IMR-90 (cell line): ENCODE measurements around the gene DMRT1. TPM values are rescaled to one million over a fixed set of nuclear protein-coding genes. Genes with fewer than 3 reads are reported as not detected.

Experiments used
- ATAC-seq: fragments of 200-7000 bp; cut with Tn5 transposase; 2 replicates; pipeline ENCODE4 v1.9.1; 2020; ENCODE audit warnings: low read depth, mild to moderate bottlenecking, moderate library complexity
- BruUV-seq: library from RNA; stranded (reverse); fragments of 400-500 nt; replicated peaks from 2 replicates; lab custom pipeline; 2021; lab: Mats Ljungman, UMichigan
- CTCF ChIA-PET: fragments of 300-600 bp; formaldehyde crosslinking; extraction: SDS; loops from one replicate; lab custom pipeline; 2021; ENCODE audit warnings: antibody characterized with exemption; lab: Yijun Ruan, JAX
- POLR2A ChIA-PET: fragments of 300-600 bp; sonication (Branson Sonifier 250); formaldehyde crosslinking; loops from one replicate; lab custom pipeline; 2022; ENCODE audit warnings: antibody characterized with exemption; ENCODE audit not compliant: unreplicated experiment; lab: Charles Lee
- DNase-seq: peaks from one replicate; pipeline ENCODE4 v3.0.0; 2013
- H2AFZ ChIP-seq: replicated peaks from 2 replicates; pipeline ENCODE3; 2013; ENCODE audit warnings: low read length, mild to moderate bottlenecking; ENCODE audit not compliant: poor library complexity
- H2AK5ac ChIP-seq: 2 replicates; pipeline ENCODE4 v1.6.1; 2013; ENCODE audit warnings: low read depth, low read length, inconsistent platforms
- H2AK9ac ChIP-seq: replicated peaks from 2 replicates; pipeline ENCODE3; 2013; ENCODE audit warnings: mild to moderate bottlenecking, low read depth, low read length, moderate library complexity; ENCODE audit not compliant: poor library complexity
- H2BK120ac ChIP-seq: 2 replicates; pipeline ENCODE4 v1.6.1; 2013; ENCODE audit warnings: low read depth, low read length, inconsistent platforms
- H2BK15ac ChIP-seq: 3 replicates; pipeline ENCODE4 v1.6.1; 2013; ENCODE audit warnings: low read depth, low read length, inconsistent platforms
- H2BK20ac ChIP-seq: 2 replicates; pipeline ENCODE4 v1.6.1; 2013; ENCODE audit warnings: low read depth, mild to moderate bottlenecking, inconsistent platforms, low read length, moderate library complexity
- H2BK5ac ChIP-seq: 2 replicates; pipeline ENCODE4 v1.6.1; 2013; ENCODE audit warnings: mild to moderate bottlenecking, low read depth, low read length, inconsistent platforms; ENCODE audit not compliant: poor library complexity, severe bottlenecking
- H3K14ac ChIP-seq: replicated peaks from 2 replicates; pipeline ENCODE4 v1.6.1; 2013; ENCODE audit warnings: low read depth, low read length, inconsistent platforms
- H3K18ac ChIP-seq: 2 replicates; pipeline ENCODE4 v1.6.1; 2013; ENCODE audit warnings: low read depth, low read length, control low read depth
- H3K23ac ChIP-seq: 2 replicates; pipeline ENCODE4 v1.6.1; 2013; ENCODE audit warnings: low read depth, low read length, inconsistent platforms
- H3K27ac ChIP-seq: 2 replicates; pipeline ENCODE4 v1.5.1; 2013; ENCODE audit warnings: mild to moderate bottlenecking, control low read depth, low read length; ENCODE audit not compliant: insufficient read depth
- H3K27me3 ChIP-seq: 2 replicates; pipeline ENCODE4 v1.6.1; 2013; ENCODE audit warnings: low read length; ENCODE audit not compliant: control insufficient read depth, insufficient read depth
- H3K36me3 ChIP-seq: 2 replicates; pipeline ENCODE4 v1.6.1; 2013; ENCODE audit warnings: low read length, mixed read lengths; ENCODE audit not compliant: control insufficient read depth, insufficient read depth
- H3K4ac ChIP-seq: 2 replicates; pipeline ENCODE4 v1.6.1; 2013; ENCODE audit warnings: low read depth, low read length, inconsistent platforms
- H3K4me1 ChIP-seq: 2 replicates; pipeline ENCODE4 v1.6.1; 2013; ENCODE audit warnings: low read length, mixed read lengths; ENCODE audit not compliant: control insufficient read depth, insufficient read depth
- H3K4me2 ChIP-seq: 2 replicates; pipeline ENCODE4 v1.6.1; 2013; ENCODE audit warnings: low read depth, mild to moderate bottlenecking, control low read depth, low read length, moderate library complexity
- H3K4me3 ChIP-seq: 2 replicates; pipeline ENCODE4 v1.5.1; 2013; ENCODE audit warnings: low read depth, mild to moderate bottlenecking, control low read depth, low read length, moderate library complexity; ENCODE audit not compliant: insufficient read depth
- H3K56ac ChIP-seq: 2 replicates; pipeline ENCODE4 v1.6.1; 2013; ENCODE audit warnings: low read length, inconsistent platforms; ENCODE audit not compliant: insufficient read depth; ENCODE audit errors: extremely low read depth
- H3K79me1 ChIP-seq, 2 experiments: 2 replicates each; pipeline ENCODE4 v1.6.1; 2013; ENCODE audit warnings: low read length in 2 of 2, inconsistent platforms in 1 of 2, low read depth in 1 of 2
- H3K9ac ChIP-seq: 2 replicates; pipeline ENCODE4 v1.6.1; 2013; ENCODE audit warnings: low read depth, low read length, control low read depth
- H3K9me1 ChIP-seq: 2 replicates; pipeline ENCODE4 v1.6.1; 2013; ENCODE audit warnings: low read length, inconsistent platforms; ENCODE audit not compliant: insufficient read depth
- H3K9me3 ChIP-seq: 2 replicates; pipeline ENCODE4 v1.6.1; 2013; ENCODE audit warnings: low read length; ENCODE audit not compliant: control insufficient read depth, insufficient read depth
- H4K20me1 ChIP-seq: 2 replicates; pipeline ENCODE4 v1.6.1; 2013; ENCODE audit warnings: low read length, inconsistent platforms; ENCODE audit not compliant: insufficient read depth
- H4K5ac ChIP-seq: 2 replicates; pipeline ENCODE4 v1.6.1; 2013; ENCODE audit warnings: mild to moderate bottlenecking, low read depth, low read length, control low read depth
- H4K8ac ChIP-seq, 2 experiments: 2 replicates each; pipeline ENCODE4 v1.6.1; 2013; ENCODE audit warnings: low read depth in 2 of 2, low read length in 2 of 2, control low read depth in 1 of 2, inconsistent platforms in 1 of 2
- H4K91ac ChIP-seq: 2 replicates; pipeline ENCODE4 v1.6.1; 2013; ENCODE audit warnings: low read depth, low read length, inconsistent platforms; ENCODE audit not compliant: insufficient read depth
- BHLHE40 ChIP-seq: fragments of 150-350 bp; IDR thresholded peaks from 2 replicates; pipeline ENCODE4 v1.6.1; 2016; ENCODE audit warnings: mild to moderate bottlenecking, low read depth, low read length
- CEBPB ChIP-seq: IDR thresholded peaks from 2 replicates; pipeline ENCODE4 v1.6.1; 2012; ENCODE audit warnings: low read depth, low read length, improper control_type of control experiment
- CHD1 ChIP-seq: IDR thresholded peaks from 2 replicates; pipeline ENCODE4 v1.6.1; 2012; ENCODE audit warnings: low read depth, low read length, improper control_type of control experiment
- ELK1 ChIP-seq: fragments of 150-350 bp; IDR thresholded peaks from 2 replicates; pipeline ENCODE4 v1.6.1; 2016; ENCODE audit warnings: low read depth, mild to moderate bottlenecking, low read length, moderate library complexity, borderline replicate concordance
- FOS ChIP-seq: fragments of 150-350 bp; IDR thresholded peaks from 2 replicates; pipeline ENCODE4 v1.6.1; 2016; ENCODE audit warnings: low read depth, low read length
- MAFK ChIP-seq: IDR thresholded peaks from 2 replicates; pipeline ENCODE4 v1.6.1; 2012; ENCODE audit warnings: low read depth, low read length, improper control_type of control experiment
- MAZ ChIP-seq: IDR thresholded peaks from 2 replicates; pipeline ENCODE4 v1.6.1; 2012; ENCODE audit warnings: low read depth, mild to moderate bottlenecking, low read length, improper control_type of control experiment, moderate library complexity, borderline replicate concordance
- MXI1 ChIP-seq: IDR thresholded peaks from 2 replicates; pipeline ENCODE4 v1.6.1; 2012; ENCODE audit warnings: low read depth, mild to moderate bottlenecking, low read length, moderate library complexity, borderline replicate concordance
- NFE2L2 ChIP-seq: fragments of 150-350 bp; IDR thresholded peaks from 2 replicates; pipeline ENCODE4 v1.6.1; 2016; ENCODE audit warnings: low read depth, mild to moderate bottlenecking, low read length
- POLR2A ChIP-seq: IDR thresholded peaks from 2 replicates; pipeline ENCODE4 v1.6.1; 2012; ENCODE audit warnings: mild to moderate bottlenecking, low read depth, low read length
- RAD21 ChIP-seq: IDR thresholded peaks from 2 replicates; pipeline ENCODE4 v1.6.1; 2012; ENCODE audit warnings: low read length, improper control_type of control experiment
- RCOR1 ChIP-seq: IDR thresholded peaks from 2 replicates; pipeline ENCODE4 v1.6.1; 2012; ENCODE audit warnings: mild to moderate bottlenecking, low read length, improper control_type of control experiment; ENCODE audit not compliant: insufficient replicate concordance
- RFX5 ChIP-seq: IDR thresholded peaks from 2 replicates; pipeline ENCODE4 v1.8.0; 2012; ENCODE audit warnings: low read depth, mild to moderate bottlenecking, low read length, moderate library complexity
- SMC3 ChIP-seq: fragments of 150-350 bp; IDR thresholded peaks from 2 replicates; pipeline ENCODE4 v1.6.1; 2016; ENCODE audit warnings: low read depth, mild to moderate bottlenecking, antibody characterized with exemption, low read length, moderate library complexity
- WGBS, 2 experiments: methylation state at CpG; one replicate each; pipeline versions ENCODE4 v1.1.5 to v1.1.7; 2013; ENCODE audit warnings: missing lambda C conversion rate in 2 of 2; ENCODE audit not compliant: insufficient read length in 1 of 2; ENCODE audit errors: extremely low coverage in 2 of 2; 5-methylcytosine and 5-hydroxymethylcytosine counted together
- dilution Hi-C: fragments of 300-500 bp; cut with HindIII; formaldehyde crosslinking; loops from one replicate; pipeline ENCODE4 v1.14.3; 2018; ENCODE audit warnings: low sequenced_read_pairs; ENCODE audit not compliant: unreplicated experiment
- in situ Hi-C: fragments of 300-500 bp; cut with MboI; formaldehyde crosslinking; loops from 3 replicates; pipeline ENCODE4 v1.14.3; 2019; ENCODE audit warnings: low sequenced_read_pairs, inconsistent platforms, mixed read lengths
- intact Hi-C: fragments of 100-400 bp; cut with micrococcal nuclease; formaldehyde crosslinking; loops from 2 replicates; pipeline ENCODE4 v1.10.0; 2022
- polyA plus RNA-seq, 3 experiments: library from polyadenylated mRNA; depleted of rRNA; stranded (reverse); fragments of >200 nt; gene quantifications; 2 replicates each; pipeline ENCODE4 v1.2.3, GENCODE V29; 2012; ENCODE audit warnings: low replicate concordance in 1 of 3
- total RNA-seq: library from RNA; depleted of rRNA; stranded (reverse); fragments of >200 nt; gene quantifications from 2 replicates; pipeline ENCODE4 v1.2.3, GENCODE V29; 2012
- TF ChIP-seq, protein P1 (sequence below): conservative IDR thresholded peaks from 2 replicates; pipeline ENCODE4 v1.5.1; 2012; ENCODE audit warnings: mild to moderate bottlenecking, low read depth, low read length, improper control_type of control experiment
- TF ChIP-seq, protein P2 (sequence below): fragments of 150-350 bp; IDR thresholded peaks from 2 replicates; pipeline ENCODE4 v1.6.1; 2017; ENCODE audit warnings: mild to moderate bottlenecking, antibody characterized with exemption, low read length, low read depth

The DMRT1 gene
- total and polyA plus RNA-seq, 2 of the 4 experiments (the other 2 are of a cell fraction) = not detected

DNA sequence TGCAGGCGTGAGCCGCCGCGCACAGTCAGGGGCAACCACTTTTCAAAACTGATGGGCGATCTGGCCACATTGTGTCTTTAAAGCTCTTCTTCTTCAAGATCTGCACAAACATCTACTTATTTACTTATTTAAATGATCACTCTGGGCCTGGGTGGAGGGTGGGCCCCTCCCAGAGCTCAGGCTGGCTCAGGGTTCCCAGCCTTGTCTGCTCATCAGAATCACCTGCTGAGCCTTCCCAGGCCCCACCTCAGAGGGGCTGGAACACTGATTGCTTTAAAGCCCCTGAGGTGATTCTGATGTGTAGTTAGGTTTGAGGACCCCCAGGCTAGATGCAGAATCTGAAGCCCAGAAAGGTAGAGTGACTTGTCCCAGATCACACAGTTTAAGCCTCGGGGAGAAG lies 45.6 kb upstream of the DMRT1 start:
- intact Hi-C loops (no loop called here), dilution Hi-C loops (no loop called here), in situ Hi-C loops (no loop called here)
- 96% methylated on average over 4 of the region's 6 CpGs; no CpG with 5 or more reads in 1 of the 2 experiments for WGBS, 2 experiments
- H3K79me1 ChIP-seq = no peaks in the 10 kb centered on the region
- no peak overlapping the region for H3K23ac ChIP-seq
- no peak overlapping the region for H2BK20ac ChIP-seq
- H3K4ac ChIP-seq = no peak overlapping the region
- H2AFZ ChIP-seq = peak overlapping the region; percentile 1
- no peak for ATAC-seq
- H2AK9ac ChIP-seq = no peak overlapping the region
- H3K27me3 ChIP-seq = no peaks in the 10 kb centered on the region
- no peak overlapping the region for H3K4me2 ChIP-seq
- no peak overlapping the region for H3K56ac ChIP-seq
- H3K18ac ChIP-seq = no peak overlapping the region
- no peak overlapping the region for H2BK120ac ChIP-seq
- no peak overlapping the region for H2AK5ac ChIP-seq
- H2BK5ac ChIP-seq = no peak overlapping the region
- no peak overlapping the region for H4K8ac ChIP-seq
- no peak overlapping the region for H2BK15ac ChIP-seq
- H3K27ac ChIP-seq = no peak overlapping the region
- DNase-seq = no peak
- H4K5ac ChIP-seq = no peak overlapping the region
- POLR2A ChIA-PET = no interaction called here
- no peaks in the 10 kb centered on the region for H4K20me1 ChIP-seq
- no peaks in the 10 kb centered on the region for H3K9me3 ChIP-seq
- CTCF ChIA-PET = no interaction called here
- no peak overlapping the region for H4K91ac ChIP-seq
- peaks cover 3% of the 10 kb centered on the region for H3K9me1 ChIP-seq
- no peaks in the 10 kb centered on the region for H3K36me3 ChIP-seq
- H3K14ac ChIP-seq = no peak overlapping the region
- H3K4me3 ChIP-seq = no peak overlapping the region
- BruUV-seq = no TSS peak
- peaks cover 3% of the 10 kb centered on the region for H3K4me1 ChIP-seq
- no peak overlapping the region for H3K9ac ChIP-seq
- TF ChIP-seq SMC3 (no peak), RCOR1 (no peak), BHLHE40 (no peak), MAFK (no peak), RFX5 (no peak), NFE2L2 (no peak), FOS (no peak), POLR2A (no peak), MAZ (no peak), CEBPB (no peak), RAD21 (no peak), ELK1 (no peak), CHD1 (no peak), MXI1 (no peak)
- TF ChIP-seq, protein P1, sequence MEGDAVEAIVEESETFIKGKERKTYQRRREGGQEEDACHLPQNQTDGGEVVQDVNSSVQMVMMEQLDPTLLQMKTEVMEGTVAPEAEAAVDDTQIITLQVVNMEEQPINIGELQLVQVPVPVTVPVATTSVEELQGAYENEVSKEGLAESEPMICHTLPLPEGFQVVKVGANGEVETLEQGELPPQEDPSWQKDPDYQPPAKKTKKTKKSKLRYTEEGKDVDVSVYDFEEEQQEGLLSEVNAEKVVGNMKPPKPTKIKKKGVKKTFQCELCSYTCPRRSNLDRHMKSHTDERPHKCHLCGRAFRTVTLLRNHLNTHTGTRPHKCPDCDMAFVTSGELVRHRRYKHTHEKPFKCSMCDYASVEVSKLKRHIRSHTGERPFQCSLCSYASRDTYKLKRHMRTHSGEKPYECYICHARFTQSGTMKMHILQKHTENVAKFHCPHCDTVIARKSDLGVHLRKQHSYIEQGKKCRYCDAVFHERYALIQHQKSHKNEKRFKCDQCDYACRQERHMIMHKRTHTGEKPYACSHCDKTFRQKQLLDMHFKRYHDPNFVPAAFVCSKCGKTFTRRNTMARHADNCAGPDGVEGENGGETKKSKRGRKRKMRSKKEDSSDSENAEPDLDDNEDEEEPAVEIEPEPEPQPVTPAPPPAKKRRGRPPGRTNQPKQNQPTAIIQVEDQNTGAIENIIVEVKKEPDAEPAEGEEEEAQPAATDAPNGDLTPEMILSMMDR = no peak
- TF ChIP-seq, protein P2, sequence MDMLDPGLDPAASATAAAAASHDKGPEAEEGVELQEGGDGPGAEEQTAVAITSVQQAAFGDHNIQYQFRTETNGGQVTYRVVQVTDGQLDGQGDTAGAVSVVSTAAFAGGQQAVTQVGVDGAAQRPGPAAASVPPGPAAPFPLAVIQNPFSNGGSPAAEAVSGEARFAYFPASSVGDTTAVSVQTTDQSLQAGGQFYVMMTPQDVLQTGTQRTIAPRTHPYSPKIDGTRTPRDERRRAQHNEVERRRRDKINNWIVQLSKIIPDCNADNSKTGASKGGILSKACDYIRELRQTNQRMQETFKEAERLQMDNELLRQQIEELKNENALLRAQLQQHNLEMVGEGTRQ = no peak
